ENCODE data around the gene VDAC1.
"Not testable (repeated sequence)": the region's sequence is repeated elsewhere in the genome, so short reads cannot be mapped to it uniquely, and the experiment has no call there.

DNA sequence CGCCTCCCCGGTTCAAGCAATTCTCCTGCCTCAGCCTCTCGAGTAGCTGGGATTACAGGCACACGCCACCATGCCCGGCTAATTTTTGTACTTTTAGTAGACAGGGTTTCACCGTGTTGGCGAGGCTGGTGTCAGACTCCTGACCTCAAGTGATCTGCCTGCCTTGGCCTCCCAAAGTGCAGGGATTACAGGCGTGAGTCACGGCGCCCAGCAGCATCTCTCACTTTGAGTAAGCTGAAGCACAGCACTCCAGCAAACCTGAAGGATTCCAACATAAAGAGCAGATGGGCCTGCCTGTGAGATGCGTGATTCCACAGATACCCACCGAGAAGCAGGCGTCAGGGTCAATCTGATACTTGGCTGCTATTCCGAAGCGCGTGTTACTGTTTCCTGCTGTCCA lies 29.2 kb downstream of the VDAC1 start:
- TF ChIP-seq, protein P1, sequence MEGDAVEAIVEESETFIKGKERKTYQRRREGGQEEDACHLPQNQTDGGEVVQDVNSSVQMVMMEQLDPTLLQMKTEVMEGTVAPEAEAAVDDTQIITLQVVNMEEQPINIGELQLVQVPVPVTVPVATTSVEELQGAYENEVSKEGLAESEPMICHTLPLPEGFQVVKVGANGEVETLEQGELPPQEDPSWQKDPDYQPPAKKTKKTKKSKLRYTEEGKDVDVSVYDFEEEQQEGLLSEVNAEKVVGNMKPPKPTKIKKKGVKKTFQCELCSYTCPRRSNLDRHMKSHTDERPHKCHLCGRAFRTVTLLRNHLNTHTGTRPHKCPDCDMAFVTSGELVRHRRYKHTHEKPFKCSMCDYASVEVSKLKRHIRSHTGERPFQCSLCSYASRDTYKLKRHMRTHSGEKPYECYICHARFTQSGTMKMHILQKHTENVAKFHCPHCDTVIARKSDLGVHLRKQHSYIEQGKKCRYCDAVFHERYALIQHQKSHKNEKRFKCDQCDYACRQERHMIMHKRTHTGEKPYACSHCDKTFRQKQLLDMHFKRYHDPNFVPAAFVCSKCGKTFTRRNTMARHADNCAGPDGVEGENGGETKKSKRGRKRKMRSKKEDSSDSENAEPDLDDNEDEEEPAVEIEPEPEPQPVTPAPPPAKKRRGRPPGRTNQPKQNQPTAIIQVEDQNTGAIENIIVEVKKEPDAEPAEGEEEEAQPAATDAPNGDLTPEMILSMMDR (IDR thresholded peaks at IDR 0.05) = not testable (repeated sequence)
- TF ChIP-seq SIN3A (IDR thresholded peaks at IDR 0.05; ENCODE audit: borderline replicate concordance, insufficient read depth, low read depth, low read length); TCF7L2 (IDR thresholded peaks at IDR 0.05; ENCODE audit: low read depth, low read length); POLR2AphosphoS5 (IDR thresholded peaks at IDR 0.05; ENCODE audit: low read depth, low read length): not testable (repeated sequence)
- TF ChIP-seq, protein P2, sequence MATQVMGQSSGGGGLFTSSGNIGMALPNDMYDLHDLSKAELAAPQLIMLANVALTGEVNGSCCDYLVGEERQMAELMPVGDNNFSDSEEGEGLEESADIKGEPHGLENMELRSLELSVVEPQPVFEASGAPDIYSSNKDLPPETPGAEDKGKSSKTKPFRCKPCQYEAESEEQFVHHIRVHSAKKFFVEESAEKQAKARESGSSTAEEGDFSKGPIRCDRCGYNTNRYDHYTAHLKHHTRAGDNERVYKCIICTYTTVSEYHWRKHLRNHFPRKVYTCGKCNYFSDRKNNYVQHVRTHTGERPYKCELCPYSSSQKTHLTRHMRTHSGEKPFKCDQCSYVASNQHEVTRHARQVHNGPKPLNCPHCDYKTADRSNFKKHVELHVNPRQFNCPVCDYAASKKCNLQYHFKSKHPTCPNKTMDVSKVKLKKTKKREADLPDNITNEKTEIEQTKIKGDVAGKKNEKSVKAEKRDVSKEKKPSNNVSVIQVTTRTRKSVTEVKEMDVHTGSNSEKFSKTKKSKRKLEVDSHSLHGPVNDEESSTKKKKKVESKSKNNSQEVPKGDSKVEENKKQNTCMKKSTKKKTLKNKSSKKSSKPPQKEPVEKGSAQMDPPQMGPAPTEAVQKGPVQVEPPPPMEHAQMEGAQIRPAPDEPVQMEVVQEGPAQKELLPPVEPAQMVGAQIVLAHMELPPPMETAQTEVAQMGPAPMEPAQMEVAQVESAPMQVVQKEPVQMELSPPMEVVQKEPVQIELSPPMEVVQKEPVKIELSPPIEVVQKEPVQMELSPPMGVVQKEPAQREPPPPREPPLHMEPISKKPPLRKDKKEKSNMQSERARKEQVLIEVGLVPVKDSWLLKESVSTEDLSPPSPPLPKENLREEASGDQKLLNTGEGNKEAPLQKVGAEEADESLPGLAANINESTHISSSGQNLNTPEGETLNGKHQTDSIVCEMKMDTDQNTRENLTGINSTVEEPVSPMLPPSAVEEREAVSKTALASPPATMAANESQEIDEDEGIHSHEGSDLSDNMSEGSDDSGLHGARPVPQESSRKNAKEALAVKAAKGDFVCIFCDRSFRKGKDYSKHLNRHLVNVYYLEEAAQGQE (IDR thresholded peaks at IDR 0.05; ENCODE audit: insufficient read depth in 1 of 2, low read depth in 2 of 2, low read length in 1 of 2) = not testable (repeated sequence)
